Measurements from ENCODE around the gene SPATA20.

- TF ChIP-seq, protein P1, sequence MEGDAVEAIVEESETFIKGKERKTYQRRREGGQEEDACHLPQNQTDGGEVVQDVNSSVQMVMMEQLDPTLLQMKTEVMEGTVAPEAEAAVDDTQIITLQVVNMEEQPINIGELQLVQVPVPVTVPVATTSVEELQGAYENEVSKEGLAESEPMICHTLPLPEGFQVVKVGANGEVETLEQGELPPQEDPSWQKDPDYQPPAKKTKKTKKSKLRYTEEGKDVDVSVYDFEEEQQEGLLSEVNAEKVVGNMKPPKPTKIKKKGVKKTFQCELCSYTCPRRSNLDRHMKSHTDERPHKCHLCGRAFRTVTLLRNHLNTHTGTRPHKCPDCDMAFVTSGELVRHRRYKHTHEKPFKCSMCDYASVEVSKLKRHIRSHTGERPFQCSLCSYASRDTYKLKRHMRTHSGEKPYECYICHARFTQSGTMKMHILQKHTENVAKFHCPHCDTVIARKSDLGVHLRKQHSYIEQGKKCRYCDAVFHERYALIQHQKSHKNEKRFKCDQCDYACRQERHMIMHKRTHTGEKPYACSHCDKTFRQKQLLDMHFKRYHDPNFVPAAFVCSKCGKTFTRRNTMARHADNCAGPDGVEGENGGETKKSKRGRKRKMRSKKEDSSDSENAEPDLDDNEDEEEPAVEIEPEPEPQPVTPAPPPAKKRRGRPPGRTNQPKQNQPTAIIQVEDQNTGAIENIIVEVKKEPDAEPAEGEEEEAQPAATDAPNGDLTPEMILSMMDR (IDR thresholded peaks at IDR 0.05; ENCODE audit: low read length): no peak
- TF ChIP-seq EZH2 (optimal IDR thresholded peaks at IDR 0.05; ENCODE audit: low read depth, low read length): no peak
Measured at GRCh38 chr17:50522766-50523165, 24.2 kb upstream of the SPATA20 start.

Data from MM.1S (cell line).